ENCODE measurements around the gene SLC35D2.

The SLC35D2 gene

DNA sequence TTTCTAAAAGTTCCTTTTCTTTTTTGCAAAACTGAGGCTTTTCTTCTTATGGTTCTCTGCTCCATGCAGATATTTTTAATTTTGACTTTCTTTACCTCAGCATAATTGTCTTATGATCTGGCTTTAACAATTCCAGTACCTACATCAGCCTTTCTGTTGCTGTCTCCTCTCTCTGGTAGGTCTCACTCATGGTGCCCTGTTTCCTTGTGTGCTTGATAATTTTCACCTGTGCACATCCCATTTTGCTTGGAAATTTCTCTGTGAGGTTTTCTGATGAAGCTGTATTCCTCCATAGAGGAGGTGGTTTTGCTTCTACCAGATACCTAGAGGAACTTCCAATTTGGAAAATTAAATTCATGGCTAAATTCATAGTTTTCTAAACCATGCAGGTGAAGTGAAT is 79.3 kb downstream of the SLC35D2 start:
- DNase-seq = no peak

- no peak for DNase-seq
Measured at GRCh38 chr9:96302021-96302420, 81.5 kb downstream of the SLC35D2 start, which contains the start of gene HSD17B3. HSD17B3 (minus strand) TSS chr9:96302176; CDS start chr9:96302104, 72 bp downstream.

DNA sequence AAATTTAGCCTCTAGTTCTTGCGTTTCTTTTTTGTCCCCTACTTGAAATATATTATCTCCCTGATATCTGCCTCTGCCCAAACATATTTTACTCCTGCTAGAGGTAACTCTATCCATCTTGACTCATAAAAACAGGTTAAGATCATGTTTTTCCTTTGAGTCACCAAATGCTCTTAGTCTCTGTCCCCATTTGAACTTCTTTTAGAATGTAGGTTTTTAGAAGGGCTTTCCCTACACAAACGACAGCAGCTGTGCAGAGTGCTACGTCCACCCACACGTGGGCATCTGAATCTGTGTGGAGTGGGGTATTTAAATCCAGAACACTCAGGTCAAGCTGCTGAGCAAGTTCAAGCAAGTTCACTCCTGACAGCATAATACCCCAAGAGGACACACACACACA is 83.7 kb downstream of the SLC35D2 start:
- no peak for DNase-seq

DNA sequence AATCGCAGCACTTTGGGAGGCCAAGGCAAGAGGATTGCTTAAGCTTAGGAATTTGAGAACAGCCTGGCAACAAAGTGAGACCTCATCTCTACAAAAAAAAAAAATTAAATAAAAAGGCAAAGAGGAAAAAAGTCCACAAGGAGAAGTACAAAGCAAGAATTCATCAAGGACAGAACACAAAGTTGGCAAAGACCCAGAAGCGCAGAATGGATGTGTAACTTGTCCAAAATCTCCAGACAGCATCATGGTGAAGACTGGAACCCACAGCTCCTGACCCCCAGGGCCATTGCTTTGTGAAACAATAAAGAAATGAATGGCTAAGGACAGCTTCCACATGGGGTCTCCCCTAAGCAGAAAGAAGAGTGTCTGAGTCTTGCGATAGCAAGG is 89.4 kb downstream of the SLC35D2 start:
- no peak for DNase-seq

GRCh38 chr9:96293498-96294158 is 89.9 kb downstream of the SLC35D2 start:
- DNase-seq = no peak

DNA sequence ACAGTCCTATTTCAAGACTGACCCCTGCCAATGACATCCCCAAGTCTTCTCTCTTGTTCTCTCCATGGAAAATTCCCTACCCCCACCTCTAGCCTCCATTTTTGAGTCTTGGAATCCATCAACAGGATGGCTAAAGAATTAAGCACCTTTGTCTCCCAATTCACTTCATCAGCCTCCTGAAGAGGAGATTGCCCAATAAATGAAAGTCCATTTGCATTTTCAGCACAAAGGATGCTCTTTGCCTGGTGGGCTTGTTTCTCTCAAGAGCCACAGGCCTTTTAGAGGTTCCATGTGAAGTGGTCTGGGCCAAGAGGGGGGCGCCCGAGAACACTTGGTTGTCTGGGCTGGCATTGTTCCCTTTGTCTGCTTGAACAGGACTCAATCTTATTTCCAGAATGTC is 94.1 kb downstream of the SLC35D2 start:
- no peak for DNase-seq

DNA sequence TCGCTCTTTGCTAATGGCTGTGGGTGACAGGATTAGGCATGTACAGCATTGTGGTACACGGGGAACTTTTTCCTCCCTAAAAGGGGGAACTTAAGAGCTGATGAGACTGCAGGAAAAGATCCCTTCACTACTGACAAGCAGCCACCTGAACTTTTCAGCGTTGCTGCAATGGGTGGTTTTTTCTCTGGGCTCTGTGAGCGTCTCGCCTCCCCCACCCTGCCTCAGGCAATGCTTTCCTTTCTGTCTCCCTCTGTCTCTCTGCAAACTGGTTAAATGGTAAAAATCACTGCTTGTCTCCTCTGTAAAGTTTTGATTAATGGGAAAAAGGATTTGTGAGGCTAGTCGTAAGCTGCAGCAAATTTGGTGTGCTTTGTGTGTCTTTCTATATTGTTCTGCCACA is 101.9 kb downstream of the SLC35D2 start:
- no peak for DNase-seq

- DNase-seq = peak in 1 of 2 experiments; percentile 1
Measured at GRCh38 chr9:96279932-96280331, 103.6 kb downstream of the SLC35D2 start.

- no peak for DNase-seq
Measured at GRCh38 chr9:96274939-96275338, 108.6 kb downstream of the SLC35D2 start.
